ENCODE data around the gene LIF.

The LIF gene

DNA sequence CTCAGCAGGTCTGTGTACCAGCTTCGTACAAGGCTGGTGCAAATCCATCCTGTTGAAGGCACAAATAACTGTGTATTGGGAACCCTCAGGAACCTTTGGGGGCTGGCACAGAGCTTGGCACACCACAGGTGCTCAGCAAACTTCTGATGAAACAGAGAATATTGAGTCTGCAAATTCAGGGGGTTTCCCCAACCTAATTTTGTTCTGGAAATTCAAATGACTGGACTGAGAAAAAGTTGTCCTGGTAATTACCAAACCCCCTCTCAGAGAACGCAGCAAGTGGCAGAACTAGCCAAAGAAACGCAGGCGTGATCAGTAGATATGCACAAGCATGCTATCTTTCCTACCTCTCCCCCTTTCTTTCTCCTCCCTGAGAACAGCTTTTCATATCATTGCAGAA, 47.6 kb downstream of the LIF start:
- H3K4me1 ChIP-seq (ENCODE audit: control insufficient read depth, insufficient read depth, low read length): peaks cover 29% of the 10 kb centered on the region
- H3K9me3 ChIP-seq (ENCODE audit: control insufficient read depth, insufficient read depth, low read length): no peaks in the 10 kb centered on the region
- H3K27ac ChIP-seq (ENCODE audit: low read depth, low read length): no peak overlapping the region
- H3K4me3 ChIP-seq (ENCODE audit: low read depth, low read length): no peak overlapping the region
- H3K27me3 ChIP-seq (ENCODE audit: control insufficient read depth, insufficient read depth, low read length): no peaks in the 10 kb centered on the region
- H3K9ac ChIP-seq (ENCODE audit: low read depth, low read length): no peak overlapping the region
- no peaks in the 10 kb centered on the region for H3K36me3 ChIP-seq (ENCODE audit: control insufficient read depth, insufficient read depth, low read length)

DNA sequence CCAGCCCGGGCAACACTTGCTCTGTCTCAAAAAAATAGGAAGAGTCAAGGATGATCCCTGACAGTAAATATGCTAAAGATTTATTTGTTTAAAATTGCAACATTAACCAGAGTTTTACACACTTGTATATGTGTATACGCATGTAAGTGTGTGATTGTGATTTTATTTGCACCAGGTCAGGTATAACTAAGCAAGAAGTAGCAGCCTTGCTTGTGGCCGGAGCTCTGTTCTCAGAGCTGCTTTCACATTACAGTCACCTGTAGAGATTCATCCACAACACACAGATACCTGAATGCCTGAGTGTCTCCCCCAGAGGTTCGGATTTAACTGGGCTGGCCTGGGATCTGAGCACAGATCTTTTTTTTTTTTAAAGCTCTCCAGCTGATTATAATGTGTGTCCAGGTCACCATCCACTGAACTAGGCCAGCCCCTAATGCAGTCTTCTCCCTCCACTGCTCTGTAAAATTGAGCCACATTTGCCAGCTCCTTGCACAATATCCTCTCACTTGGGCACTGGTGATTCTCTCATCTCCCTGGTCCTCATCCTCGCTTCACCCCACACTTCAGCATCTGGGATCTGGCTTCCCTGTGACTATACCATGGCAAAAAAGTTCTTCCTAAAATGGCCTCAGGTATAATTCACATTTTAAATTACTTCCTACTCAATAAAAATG, 48.3 kb downstream of the LIF start:
- H3K4me1 ChIP-seq (ENCODE audit: control insufficient read depth, insufficient read depth, low read length): peaks cover 29% of the 10 kb centered on the region
- no peak overlapping the region for H3K9ac ChIP-seq (ENCODE audit: low read depth, low read length)
- no peak overlapping the region for H3K4me3 ChIP-seq (ENCODE audit: low read depth, low read length)
- H3K36me3 ChIP-seq (ENCODE audit: control insufficient read depth, insufficient read depth, low read length): no peaks in the 10 kb centered on the region
- H3K9me3 ChIP-seq (ENCODE audit: control insufficient read depth, insufficient read depth, low read length): no peaks in the 10 kb centered on the region
- H3K27me3 ChIP-seq (ENCODE audit: control insufficient read depth, insufficient read depth, low read length): no peaks in the 10 kb centered on the region
- no peak overlapping the region for H3K27ac ChIP-seq (ENCODE audit: low read depth, low read length)

DNA sequence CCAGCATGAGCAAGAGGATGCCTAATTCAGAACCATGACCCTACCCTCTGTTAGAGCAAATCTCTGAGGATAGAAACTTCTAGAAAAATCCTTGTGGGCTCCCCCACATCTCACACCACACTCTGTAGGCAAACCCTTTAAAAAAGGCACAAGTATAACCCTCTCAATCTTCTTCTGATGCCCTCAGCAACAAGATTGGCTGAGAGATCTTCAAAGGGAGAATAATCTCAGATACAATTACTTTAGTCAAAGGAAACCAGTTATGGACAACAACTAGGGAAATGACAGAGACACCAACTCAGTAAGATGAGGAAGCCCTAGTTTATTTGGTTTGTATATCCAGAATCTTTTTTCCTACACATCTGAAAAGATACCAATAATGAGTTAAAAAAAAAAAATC, 49.2 kb downstream of the LIF start:
- Histone ChIP-seq H3K27ac (ENCODE audit: low read depth, low read length) (peak overlapping the region; percentile 90), H3K9ac (ENCODE audit: low read depth, low read length) (peak overlapping the region; percentile 36; the same call in 1 of the 2 replicates), H3K4me3 (ENCODE audit: low read depth, low read length) (no peak overlapping the region), H3K9me3 (ENCODE audit: control insufficient read depth, insufficient read depth, low read length) (no peaks in the 10 kb centered on the region), H3K36me3 (ENCODE audit: control insufficient read depth, insufficient read depth, low read length) (no peaks in the 10 kb centered on the region), H3K27me3 (ENCODE audit: control insufficient read depth, insufficient read depth, low read length) (no peaks in the 10 kb centered on the region), H3K4me1 (ENCODE audit: control insufficient read depth, insufficient read depth, low read length) (peaks cover 23% of the 10 kb centered on the region)

- H3K4me3 ChIP-seq (ENCODE audit: low read depth, low read length): no peak overlapping the region
- peaks cover 22% of the 10 kb centered on the region for H3K4me1 ChIP-seq (ENCODE audit: control insufficient read depth, insufficient read depth, low read length)
- H3K9me3 ChIP-seq (ENCODE audit: control insufficient read depth, insufficient read depth, low read length): no peaks in the 10 kb centered on the region
- peak overlapping the region; percentile 67; the same call in 1 of the 2 replicates for H3K9ac ChIP-seq (ENCODE audit: low read depth, low read length)
- H3K36me3 ChIP-seq (ENCODE audit: control insufficient read depth, insufficient read depth, low read length): no peaks in the 10 kb centered on the region
- peak overlapping the region; percentile 90 for H3K27ac ChIP-seq (ENCODE audit: low read depth, low read length)
- no peaks in the 10 kb centered on the region for H3K27me3 ChIP-seq (ENCODE audit: control insufficient read depth, insufficient read depth, low read length)
These were observed 49.7 kb downstream of the LIF start for GRCh38 chr22:30196880-30197336.

- peaks cover 23% of the 10 kb centered on the region for H3K4me1 ChIP-seq (ENCODE audit: control insufficient read depth, insufficient read depth, low read length)
- H3K4me3 ChIP-seq (ENCODE audit: low read depth, low read length): peak overlapping the region; percentile 24; the same call in 1 of the 2 replicates
- peak overlapping the region; percentile 67 for H3K9ac ChIP-seq (ENCODE audit: low read depth, low read length)
- H3K27ac ChIP-seq (ENCODE audit: low read depth, low read length): peak overlapping the region; percentile 90
- no peaks in the 10 kb centered on the region for H3K9me3 ChIP-seq (ENCODE audit: control insufficient read depth, insufficient read depth, low read length)
- no peaks in the 10 kb centered on the region for H3K27me3 ChIP-seq (ENCODE audit: control insufficient read depth, insufficient read depth, low read length)
- H3K36me3 ChIP-seq (ENCODE audit: control insufficient read depth, insufficient read depth, low read length): no peaks in the 10 kb centered on the region
These were observed 50.2 kb downstream of the LIF start for GRCh38 chr22:30196141-30196879.

- H3K4me1 ChIP-seq (ENCODE audit: control insufficient read depth, insufficient read depth, low read length): peaks cover 29% of the 10 kb centered on the region
- H3K27me3 ChIP-seq (ENCODE audit: control insufficient read depth, insufficient read depth, low read length): no peaks in the 10 kb centered on the region
- peak overlapping the region; percentile 43; the same call in 1 of the 2 replicates for H3K9ac ChIP-seq (ENCODE audit: low read depth, low read length)
- H3K4me3 ChIP-seq (ENCODE audit: low read depth, low read length): no peak overlapping the region
- no peaks in the 10 kb centered on the region for H3K9me3 ChIP-seq (ENCODE audit: control insufficient read depth, insufficient read depth, low read length)
- H3K27ac ChIP-seq (ENCODE audit: low read depth, low read length): peak overlapping the region; percentile 90
- no peaks in the 10 kb centered on the region for H3K36me3 ChIP-seq (ENCODE audit: control insufficient read depth, insufficient read depth, low read length)
These were observed 51.1 kb downstream of the LIF start for GRCh38 chr22:30195245-30196140.

DNA sequence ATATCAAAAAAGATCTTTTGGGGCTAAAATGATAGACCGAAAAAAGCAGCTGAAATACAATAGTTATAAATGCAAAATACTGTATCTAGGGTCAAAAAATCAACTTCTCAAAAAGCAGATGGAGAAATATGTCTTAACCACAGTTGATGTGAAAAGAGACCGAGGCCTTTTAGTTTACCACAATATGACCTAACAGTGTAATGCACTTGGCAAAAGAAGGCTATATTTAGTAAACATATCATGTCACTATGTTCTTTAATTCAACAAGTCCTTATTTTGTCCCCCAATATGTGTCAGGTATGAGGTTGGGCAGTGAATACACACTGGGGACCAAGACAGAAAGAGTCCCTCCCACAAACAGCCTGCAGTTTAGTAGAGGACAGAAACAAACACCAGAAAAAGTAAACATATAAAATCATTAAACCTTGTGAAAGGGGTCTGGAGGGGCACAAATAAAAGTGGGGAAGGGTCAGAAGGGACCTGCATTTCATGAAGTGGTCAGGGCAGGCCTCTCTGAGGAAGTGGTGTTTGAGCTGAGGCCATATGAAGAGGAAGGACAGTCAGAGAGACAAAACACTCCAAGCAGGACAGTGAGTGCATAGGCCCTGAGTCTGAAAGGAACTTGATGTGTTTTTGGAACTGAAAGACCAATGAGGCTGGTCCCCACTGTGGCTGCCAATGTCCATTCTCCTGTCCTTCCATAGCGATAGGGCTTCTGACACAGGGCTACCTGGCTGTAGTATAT, 53.4 kb downstream of the LIF start:
- H3K4me1 ChIP-seq (ENCODE audit: control insufficient read depth, insufficient read depth, low read length): peaks cover 30% of the 10 kb centered on the region
- no peaks in the 10 kb centered on the region for H3K9me3 ChIP-seq (ENCODE audit: control insufficient read depth, insufficient read depth, low read length)
- H3K27ac ChIP-seq (ENCODE audit: low read depth, low read length): no peak overlapping the region
- no peak overlapping the region for H3K4me3 ChIP-seq (ENCODE audit: low read depth, low read length)
- H3K9ac ChIP-seq (ENCODE audit: low read depth, low read length): no peak overlapping the region
- no peaks in the 10 kb centered on the region for H3K36me3 ChIP-seq (ENCODE audit: control insufficient read depth, insufficient read depth, low read length)
- no peaks in the 10 kb centered on the region for H3K27me3 ChIP-seq (ENCODE audit: control insufficient read depth, insufficient read depth, low read length)

DNA sequence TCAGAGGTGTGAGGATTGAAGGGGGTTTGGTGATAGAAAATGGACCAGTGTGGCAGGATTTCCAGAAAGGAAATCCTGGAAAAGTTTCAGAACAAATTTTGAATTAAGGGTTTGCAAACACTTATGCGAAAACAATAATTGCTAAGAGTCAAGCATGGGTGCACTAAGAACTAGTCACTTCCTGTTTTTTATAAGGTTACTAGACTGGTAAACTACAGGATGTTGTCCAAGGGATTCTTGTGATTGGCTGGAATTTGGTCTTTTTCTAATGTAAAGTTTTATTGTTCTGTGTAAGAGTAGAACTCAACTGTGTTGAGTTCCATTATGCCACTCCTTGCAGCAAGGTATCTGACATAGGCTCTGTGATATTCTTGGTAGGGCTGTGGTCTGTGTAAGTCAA, 54.1 kb downstream of the LIF start:
- Histone ChIP-seq H3K36me3 (ENCODE audit: control insufficient read depth, insufficient read depth, low read length) (no peaks in the 10 kb centered on the region), H3K4me3 (ENCODE audit: low read depth, low read length) (no peak overlapping the region), H3K4me1 (ENCODE audit: control insufficient read depth, insufficient read depth, low read length) (peaks cover 33% of the 10 kb centered on the region), H3K27ac (ENCODE audit: low read depth, low read length) (no peak overlapping the region), H3K27me3 (ENCODE audit: control insufficient read depth, insufficient read depth, low read length) (no peaks in the 10 kb centered on the region), H3K9ac (ENCODE audit: low read depth, low read length) (no peak overlapping the region), H3K9me3 (ENCODE audit: control insufficient read depth, insufficient read depth, low read length) (no peaks in the 10 kb centered on the region)

DNA sequence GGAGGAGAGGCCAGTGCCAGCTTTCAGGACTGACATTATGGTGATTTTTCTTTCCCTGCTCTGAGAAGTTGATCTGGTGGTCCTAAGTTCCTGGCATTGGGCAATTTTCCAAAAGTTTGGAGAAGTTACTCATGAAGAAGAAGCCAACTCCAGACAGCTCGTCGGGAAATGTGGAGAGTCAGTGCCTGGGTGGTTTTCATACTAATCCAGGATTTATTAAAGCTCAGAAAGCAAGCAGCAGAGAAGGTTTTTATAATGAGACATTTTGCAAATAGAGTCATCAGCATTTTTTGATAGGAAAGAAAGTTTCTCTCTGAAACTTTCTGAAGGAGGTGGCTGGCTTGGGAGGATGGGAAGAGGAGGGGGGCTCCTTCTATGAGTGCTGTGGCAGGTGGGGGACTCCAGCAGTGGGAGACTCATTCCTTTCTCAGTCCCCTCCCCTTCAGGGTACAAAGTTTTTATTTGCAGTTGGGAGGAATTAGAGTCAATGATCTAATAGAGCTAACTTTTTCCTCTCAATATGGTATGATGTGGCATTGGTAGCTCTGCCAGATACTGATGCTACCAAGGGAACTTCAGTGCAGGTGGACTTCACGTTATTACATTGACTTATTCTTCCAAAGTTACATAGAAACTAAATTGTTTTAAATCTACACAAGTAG, 55.4 kb downstream of the LIF start:
- no peaks in the 10 kb centered on the region for H3K36me3 ChIP-seq (ENCODE audit: control insufficient read depth, insufficient read depth, low read length)
- H3K27me3 ChIP-seq (ENCODE audit: control insufficient read depth, insufficient read depth, low read length): no peaks in the 10 kb centered on the region
- no peak overlapping the region for H3K4me3 ChIP-seq (ENCODE audit: low read depth, low read length)
- H3K9ac ChIP-seq (ENCODE audit: low read depth, low read length): no peak overlapping the region
- H3K9me3 ChIP-seq (ENCODE audit: control insufficient read depth, insufficient read depth, low read length): no peaks in the 10 kb centered on the region
- no peak overlapping the region for H3K27ac ChIP-seq (ENCODE audit: low read depth, low read length)
- H3K4me1 ChIP-seq (ENCODE audit: control insufficient read depth, insufficient read depth, low read length): peaks cover 25% of the 10 kb centered on the region

DNA sequence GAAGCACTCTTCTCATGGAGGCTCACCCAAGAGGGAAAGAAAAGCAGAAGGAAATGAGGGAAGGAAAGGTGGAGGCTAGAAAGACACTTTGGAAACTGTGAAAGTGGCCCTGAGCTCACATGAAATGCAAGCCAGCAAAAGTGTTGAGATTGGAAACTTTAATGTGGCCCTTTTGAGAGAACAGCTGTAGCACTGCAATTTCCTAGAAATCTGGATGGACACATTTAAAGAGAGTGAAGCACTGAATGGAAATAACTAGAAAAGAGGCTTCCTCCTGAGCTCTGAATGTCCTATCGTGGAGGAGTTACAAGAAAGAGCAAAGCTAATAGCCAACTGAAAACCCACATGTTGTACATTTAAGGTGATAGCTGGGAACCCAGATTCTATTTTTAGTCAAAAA, 56.0 kb downstream of the LIF start:
- Histone ChIP-seq H3K9ac (ENCODE audit: low read depth, low read length) (no peak overlapping the region), H3K4me3 (ENCODE audit: low read depth, low read length) (no peak overlapping the region), H3K36me3 (ENCODE audit: control insufficient read depth, insufficient read depth, low read length) (no peaks in the 10 kb centered on the region), H3K9me3 (ENCODE audit: control insufficient read depth, insufficient read depth, low read length) (no peaks in the 10 kb centered on the region), H3K27me3 (ENCODE audit: control insufficient read depth, insufficient read depth, low read length) (no peaks in the 10 kb centered on the region), H3K4me1 (ENCODE audit: control insufficient read depth, insufficient read depth, low read length) (peaks cover 25% of the 10 kb centered on the region), H3K27ac (ENCODE audit: low read depth, low read length) (no peak overlapping the region)

Measured in HUES48 (cell line).